Left renal pelvis (tissue), 4 donors: ENCODE results near the gene ITPR2. TPM values are rescaled to one million over a fixed set of nuclear protein-coding genes. Genes with fewer than 3 reads are reported as not detected.
"Not testable (repeated sequence)": the region's sequence is repeated elsewhere in the genome, so short reads cannot be mapped to it uniquely, and the experiment has no call there.

Experiments
- DNase-seq, 4 donors: peaks; one replicate each; pipeline ENCODE4 v3.0.0-alpha.2; 2013; ENCODE audit warnings: low read depth in 4 of 4, low spot score in 3 of 4
- polyA plus RNA-seq, 4 donors: library from polyadenylated mRNA; unstranded; fragments of 120-200 nt; gene quantifications; one replicate each; pipeline ENCODE4 v1.2.1, GENCODE V29; 2013; ENCODE audit not compliant: insufficient read length in 4 of 4

ITPR2 gene
- polyA plus RNA-seq, 4 donors = 11.8 to 16.1 (median 13.2) TPM

GRCh38 chr12:26488351-26488750 is 344.6 kb downstream of the ITPR2 start:
- no peak for DNase-seq

GRCh38 chr12:26473291-26473690 is 359.7 kb downstream of the ITPR2 start:
- peak in 1 of 4 donors; percentile 5 for DNase-seq

- no peak for DNase-seq
Observed at GRCh38 chr12:26471560-26471959, 361.4 kb downstream of the ITPR2 start.

- DNase-seq = no peak
Observed at GRCh38 chr12:26469421-26470180, 363.4 kb downstream of the ITPR2 start.

- no peak for DNase-seq
Observed at GRCh38 chr12:26467351-26467750, 365.6 kb downstream of the ITPR2 start.

- DNase-seq = no peak
Observed at GRCh38 chr12:26466726-26467125, 366.3 kb downstream of the ITPR2 start.

- no peak for DNase-seq
Observed at GRCh38 chr12:26465419-26466097, 367.4 kb downstream of the ITPR2 start.

- no peak for DNase-seq
Observed at GRCh38 chr12:26461776-26462175, 371.2 kb downstream of the ITPR2 start.

GRCh38 chr12:26460361-26460760 is 372.6 kb downstream of the ITPR2 start:
- DNase-seq = no peak

GRCh38 chr12:26455936-26456574 is 376.9 kb downstream of the ITPR2 start:
- no peak for DNase-seq

- no peak for DNase-seq
Observed at GRCh38 chr12:26453246-26453645, 379.7 kb downstream of the ITPR2 start.

GRCh38 chr12:26452511-26452910 is 380.5 kb downstream of the ITPR2 start:
- no peak for DNase-seq

- no peak for DNase-seq
Observed at GRCh38 chr12:26451763-26452162, 381.2 kb downstream of the ITPR2 start.

GRCh38 chr12:26445909-26446308 is 387.1 kb downstream of the ITPR2 start:
- DNase-seq = no peak

GRCh38 chr12:26443309-26443708 is 389.7 kb downstream of the ITPR2 start:
- no peak for DNase-seq

- no peak for DNase-seq
Observed at GRCh38 chr12:26441434-26441833, 391.6 kb downstream of the ITPR2 start.

GRCh38 chr12:26435069-26435404 is 398.0 kb downstream of the ITPR2 start:
- no peak for DNase-seq

GRCh38 chr12:26434299-26435068 is 398.5 kb downstream of the ITPR2 start:
- peak in 2 of 4 donors; percentile 8 to 9 for DNase-seq

GRCh38 chr12:26433701-26434100 is 399.3 kb downstream of the ITPR2 start:
- not testable (repeated sequence) for DNase-seq

- no peak for DNase-seq
Observed at GRCh38 chr12:26431211-26431610, 401.8 kb downstream of the ITPR2 start.

GRCh38 chr12:26430596-26430995 is 402.4 kb downstream of the ITPR2 start:
- not testable (repeated sequence) for DNase-seq
